Activated B cell treated with CpG ODN at 0.5 μM for 24 hours (primary cell): Measurements from ENCODE around the gene NAP1L4. TPM values are rescaled to one million over a fixed set of nuclear protein-coding genes. Genes with fewer than 3 reads are reported as not detected.

Experiments
- ATAC-seq: fragments of 200-7000 bp; cut with Tn5 transposase; one replicate; pipeline ENCODE4 v1.10.0; 2021; ENCODE audit warnings: low read depth, mild to moderate bottlenecking, moderate library complexity
- CTCF ChIA-PET: fragments of 350-600 bp; sonication (Branson Sonifier 250); formaldehyde crosslinking; loops from one replicate; lab custom pipeline; 2021; ENCODE audit warnings: antibody characterized with exemption; lab: Charles Lee
- POLR2A ChIA-PET: fragments of 350-600 bp; sonication (Branson Sonifier 250); formaldehyde crosslinking; loops from one replicate; lab custom pipeline; 2021; ENCODE audit warnings: antibody characterized with exemption; lab: Charles Lee
- DNase-seq: peaks from one replicate; pipeline ENCODE4 v3.0.0; 2022
- H3K27ac Mint-ChIP-seq: one replicate; pipeline ENCODE4 v1.8.0; 2020; ENCODE audit warnings: mixed read lengths
- H3K27me3 Mint-ChIP-seq: one replicate; pipeline ENCODE4 v1.8.0; 2021; ENCODE audit warnings: mixed read lengths
- H3K36me3 Mint-ChIP-seq: one replicate; pipeline ENCODE4 v1.8.0; 2021; ENCODE audit warnings: low read depth, mixed read lengths
- H3K4me1 Mint-ChIP-seq: one replicate; pipeline ENCODE4 v1.8.0; 2021; ENCODE audit warnings: mixed read lengths
- H3K4me3 Mint-ChIP-seq: one replicate; pipeline ENCODE4 v1.8.0; 2020; ENCODE audit warnings: mild to moderate bottlenecking, mixed read lengths
- H3K9me3 Mint-ChIP-seq: one replicate; pipeline ENCODE4 v1.8.0; 2020; ENCODE audit warnings: mixed read lengths
- CTCF ChIP-seq: fragments of 200-600 bp; IDR thresholded peaks from one replicate; pipeline ENCODE4 v1.8.0; 2022; ENCODE audit warnings: antibody characterized with exemption, mild to moderate bottlenecking
- intact Hi-C: fragments of 100-400 bp; cut with micrococcal nuclease; formaldehyde crosslinking; loops from one replicate; pipeline ENCODE4 v1.15.1; 2024
- total RNA-seq: library from RNA; stranded (reverse); gene quantifications from 2 replicates; pipeline ENCODE4 v1.2.3, GENCODE V29; 2022

NAP1L4 gene
- total RNA-seq, 1 donor from 2014 or later: 115 TPM

- CTCF ChIA-PET: no interaction called here
- ATAC-seq (no peak), DNase-seq (no peak)
- intact Hi-C loops: loop anchor here (2.0 kb wide), 1 partner anchor 35 kb away; no protein-coding TSS in a partner anchor
- H3K36me3 Mint-ChIP-seq: no peaks in the 10 kb centered on the region
- H3K27me3 Mint-ChIP-seq: peaks cover 23% of the 10 kb centered on the region
- no peak for TF ChIP-seq CTCF
- peak overlapping the region; percentile 59 for H3K4me3 Mint-ChIP-seq
- no peak overlapping the region for H3K27ac Mint-ChIP-seq
- no peaks in the 10 kb centered on the region for H3K9me3 Mint-ChIP-seq
- POLR2A ChIA-PET: interaction anchor here (2.7 kb wide), 1 partner anchor 24 kb away, joined by 14 read pairs; no protein-coding TSS in a partner anchor
- peaks cover 15% of the 10 kb centered on the region for H3K4me1 Mint-ChIP-seq
These were observed 64.1 kb downstream of the NAP1L4 start for GRCh38 chr11:2927851-2928604.

- H3K27me3 Mint-ChIP-seq: peaks cover 23% of the 10 kb centered on the region
- H3K9me3 Mint-ChIP-seq: no peaks in the 10 kb centered on the region
- H3K4me1 Mint-ChIP-seq: peaks cover 15% of the 10 kb centered on the region
- TF ChIP-seq CTCF: no peak
- no peak for DNase-seq
- ChIA-PET POLR2A (no interaction called here), CTCF (no interaction called here)
- no peak for ATAC-seq
- intact Hi-C loops: no loop called here
- H3K27ac Mint-ChIP-seq: no peak overlapping the region
- H3K4me3 Mint-ChIP-seq: no peak overlapping the region
- H3K36me3 Mint-ChIP-seq: no peaks in the 10 kb centered on the region
These were observed 64.9 kb downstream of the NAP1L4 start for GRCh38 chr11:2927121-2927800.

- Mint-ChIP-seq H3K4me3 (no peak overlapping the region), H3K27ac (no peak overlapping the region), H3K9me3 (no peaks in the 10 kb centered on the region), H3K4me1 (peaks cover 15% of the 10 kb centered on the region), H3K36me3 (no peaks in the 10 kb centered on the region), H3K27me3 (peaks cover 23% of the 10 kb centered on the region)
- DNase-seq: no peak
- TF ChIP-seq CTCF: no peak
- ChIA-PET POLR2A (no interaction called here), CTCF (no interaction called here)
- intact Hi-C loops: no loop called here
- ATAC-seq: no peak
These were observed 65.5 kb downstream of the NAP1L4 start for GRCh38 chr11:2926611-2927051.

- Mint-ChIP-seq H3K27ac (no peak overlapping the region), H3K4me3 (no peak overlapping the region), H3K27me3 (peaks cover 19% of the 10 kb centered on the region), H3K36me3 (no peaks in the 10 kb centered on the region), H3K9me3 (no peaks in the 10 kb centered on the region), H3K4me1 (peaks cover 10% of the 10 kb centered on the region)
- CTCF ChIA-PET: no interaction called here
- DNase-seq: no peak
- TF ChIP-seq CTCF: no peak
- intact Hi-C loops: no loop called here
- POLR2A ChIA-PET: interaction anchor here (0.9 kb wide), 1 partner anchor 37 kb away, joined by 3 read pairs; no protein-coding TSS in a partner anchor
- ATAC-seq: no peak
These were observed 67.1 kb downstream of the NAP1L4 start for GRCh38 chr11:2924821-2925675.
